ENCODE measurements around the gene RNU6-7.
A peak's percentile ranks its signal among the peaks of the same experiment; 100 is the strongest.

The RNU6-7 gene

DNA sequence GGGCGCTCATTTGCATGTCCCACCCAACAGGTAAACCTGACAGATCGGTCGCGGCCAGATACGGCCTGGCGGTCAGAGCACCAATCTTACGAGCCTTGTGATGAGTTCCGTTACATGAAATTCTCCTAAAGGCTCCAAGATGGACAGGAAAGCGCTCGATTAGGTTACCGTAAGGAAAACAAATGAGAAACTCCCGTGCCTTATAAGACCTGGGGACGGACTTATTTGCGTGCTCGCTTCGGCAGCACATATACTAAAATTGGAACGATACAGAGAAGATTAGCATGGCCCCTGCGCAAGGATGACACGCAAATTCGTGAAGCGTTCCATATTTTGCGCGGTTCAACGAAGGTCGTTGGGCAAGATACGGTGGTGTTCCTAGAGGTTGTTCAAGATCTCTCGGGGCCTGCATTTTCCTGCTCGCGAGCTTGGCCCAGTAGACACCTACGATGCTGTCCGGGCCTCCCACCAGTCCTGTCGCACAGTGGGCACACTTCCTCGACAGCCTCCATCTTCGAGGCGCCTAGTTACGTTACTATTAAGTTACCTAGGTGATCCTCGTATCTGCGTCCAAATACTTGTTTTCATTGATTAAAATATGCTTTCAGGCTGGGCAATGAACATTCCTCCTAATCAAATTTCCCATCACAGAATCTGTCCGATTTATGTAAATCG lies at the start of gene RNU6-7:
RNU6-7 (plus strand) TSS at position 230 of the 675 bp plus-strand sequence.
- DNase-seq (ENCODE audit: low read depth in 2 of 3, low spot score in 1 of 3): peak in 1 of 3 donors; percentile 5

- no peak for DNase-seq (ENCODE audit: low read depth in 2 of 3, low spot score in 1 of 3)
These were observed 35.8 kb upstream of the RNU6-7 start for GRCh38 chr14:32166029-32166428.

DNA sequence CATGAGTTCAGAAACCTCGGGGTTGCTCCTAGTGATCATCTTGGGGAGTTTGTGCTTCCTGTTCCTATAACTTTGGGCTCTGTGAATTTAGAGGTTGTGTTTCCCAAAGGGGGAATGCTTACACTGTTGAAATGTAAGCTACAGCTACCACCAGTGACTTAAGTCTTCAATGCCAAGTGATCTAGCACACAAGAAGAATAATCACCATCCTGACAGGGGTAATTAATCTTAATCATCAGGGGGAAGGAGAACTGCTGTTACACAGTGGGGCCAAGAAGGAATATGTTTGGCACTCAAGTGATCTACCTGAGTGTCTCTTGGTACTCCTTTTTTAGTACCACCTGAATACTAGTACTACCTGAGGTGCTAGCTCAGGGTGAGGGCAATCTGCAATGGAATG lies 34.9 kb upstream of the RNU6-7 start:
- DNase-seq (ENCODE audit: low read depth in 2 of 3, low spot score in 1 of 3): no peak

DNA sequence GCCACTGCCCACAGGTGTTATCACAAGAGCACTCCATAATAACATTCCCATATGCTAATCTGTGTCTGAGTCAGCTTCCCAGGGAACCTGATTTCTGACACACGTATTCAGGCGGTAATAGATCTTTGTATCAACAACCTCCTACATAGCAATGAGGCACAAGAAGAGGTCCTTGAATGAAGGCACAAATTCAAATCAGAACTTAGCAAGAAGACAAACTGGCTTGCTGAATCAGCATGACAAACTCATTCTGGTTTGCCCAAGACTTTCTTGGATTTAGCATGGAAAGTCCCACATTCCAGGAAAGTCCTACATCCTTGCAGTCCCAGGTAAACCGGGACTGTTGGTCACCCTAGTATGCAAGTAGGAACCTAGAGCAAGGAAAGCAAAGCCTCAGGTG lies 33.9 kb upstream of the RNU6-7 start:
- no peak for DNase-seq (ENCODE audit: low read depth in 2 of 3, low spot score in 1 of 3)

DNA sequence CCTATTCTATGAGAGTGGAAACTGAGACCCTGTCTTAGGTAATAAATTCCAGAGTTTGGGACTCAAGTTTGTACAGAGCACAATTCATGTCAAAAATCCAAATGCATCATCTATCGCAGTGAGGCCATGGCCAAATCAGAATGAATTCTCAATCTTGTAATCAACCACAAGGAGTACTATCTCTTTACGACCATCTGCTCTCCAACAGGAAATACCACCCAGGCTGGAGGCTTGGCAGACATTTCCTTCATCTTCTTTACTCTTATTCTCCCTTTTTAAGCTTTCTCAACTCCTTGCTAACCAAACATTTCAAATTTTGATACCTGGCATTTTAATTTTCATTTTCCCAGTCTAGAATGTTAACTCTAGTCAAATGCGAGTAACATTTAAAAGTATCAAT lies 32.7 kb upstream of the RNU6-7 start:
- DNase-seq (ENCODE audit: low read depth in 2 of 3, low spot score in 1 of 3): no peak

DNA sequence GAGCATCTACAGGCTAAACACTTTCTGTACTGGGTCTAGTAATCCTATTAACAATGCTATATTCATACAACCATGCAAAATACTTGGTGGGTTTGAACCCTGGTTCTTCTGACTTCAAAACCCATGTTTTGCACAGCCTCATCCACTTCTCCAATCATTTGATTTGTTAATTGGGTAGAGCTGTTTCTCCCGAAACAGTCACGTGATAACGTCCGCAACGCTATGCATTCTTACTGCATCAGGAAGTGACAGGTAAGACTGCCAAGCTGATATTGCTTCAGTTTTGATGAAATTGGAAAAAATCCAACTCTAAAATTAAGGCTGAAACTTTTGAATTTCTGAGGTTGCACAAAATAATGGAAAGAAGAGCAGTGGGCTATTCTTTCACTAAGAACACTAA lies 30.4 kb upstream of the RNU6-7 start:
- no peak for DNase-seq (ENCODE audit: low read depth in 2 of 3, low spot score in 1 of 3)

GRCh38 chr14:32183151-32184058 lies 18.4 kb upstream of the RNU6-7 start:
- no peak for DNase-seq (ENCODE audit: low read depth in 2 of 3, low spot score in 1 of 3)

GRCh38 chr14:32185097-32185496 lies 16.7 kb upstream of the RNU6-7 start:
- DNase-seq (ENCODE audit: low read depth in 2 of 3, low spot score in 1 of 3): no peak

DNA sequence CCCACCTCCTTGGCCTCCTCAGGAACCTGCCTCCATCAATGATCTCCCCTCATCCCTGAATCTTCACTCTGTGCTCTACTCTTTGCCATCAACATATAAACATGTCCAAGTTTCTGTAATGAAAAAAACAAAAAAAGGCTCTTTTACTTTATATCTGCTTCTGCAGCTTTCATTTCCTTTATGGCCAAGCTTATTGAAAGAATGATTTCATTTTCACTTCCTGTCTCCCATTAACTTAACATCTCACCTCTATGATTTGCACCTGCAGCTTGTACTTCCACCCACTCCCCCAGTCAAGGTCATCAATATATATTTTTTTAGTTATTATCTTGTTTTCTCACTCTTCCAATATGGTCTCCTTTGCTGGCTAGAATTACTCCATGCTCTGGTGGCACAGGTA lies 15.6 kb upstream of the RNU6-7 start:
- no peak for DNase-seq (ENCODE audit: low read depth in 2 of 3, low spot score in 1 of 3)

DNA sequence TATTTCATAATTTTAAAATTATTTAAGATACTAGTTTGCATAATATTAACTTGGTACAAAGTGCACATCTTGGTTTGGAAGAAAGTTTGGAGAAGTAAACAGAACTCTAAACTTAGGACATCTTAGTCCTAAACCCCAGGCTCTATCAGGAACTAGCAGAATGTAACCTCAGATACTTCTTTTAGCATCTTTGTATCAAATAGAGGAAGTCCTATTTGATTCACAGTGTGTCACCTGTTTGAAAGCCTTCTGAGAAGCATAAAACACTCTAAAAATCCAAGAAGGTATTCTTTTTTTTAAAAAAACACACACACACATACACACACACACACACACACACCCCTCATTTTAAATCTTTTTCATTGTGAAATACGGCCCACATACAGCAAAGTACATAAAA lies 12.0 kb upstream of the RNU6-7 start:
- DNase-seq (ENCODE audit: low read depth in 2 of 3, low spot score in 1 of 3): no peak

GRCh38 chr14:32190673-32191072 lies 11.2 kb upstream of the RNU6-7 start:
- no peak for DNase-seq (ENCODE audit: low read depth in 2 of 3, low spot score in 1 of 3)

GRCh38 chr14:32192712-32193373 lies 9.0 kb upstream of the RNU6-7 start:
- peak in 1 of 3 donors; percentile 12 for DNase-seq (ENCODE audit: low read depth in 2 of 3, low spot score in 1 of 3)

DNA sequence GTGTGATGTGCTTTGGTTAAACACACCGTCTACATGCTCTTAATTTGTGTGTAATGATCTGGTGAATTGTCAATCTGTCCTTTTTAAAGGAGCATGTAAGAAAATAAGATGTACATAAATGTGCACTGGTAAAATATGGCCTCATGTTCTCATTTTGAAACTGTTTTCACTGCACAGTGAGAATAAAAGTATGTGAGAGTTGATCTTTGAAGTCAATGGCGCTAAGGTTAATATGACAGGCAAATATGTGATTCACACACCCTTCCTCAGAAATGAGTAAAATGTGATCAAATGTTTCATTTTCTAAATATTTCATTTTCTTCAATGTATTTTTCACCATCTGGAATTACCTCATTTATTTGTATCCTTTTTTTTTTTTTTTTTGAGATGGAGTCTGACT lies 8.3 kb upstream of the RNU6-7 start:
- DNase-seq (ENCODE audit: low read depth in 2 of 3, low spot score in 1 of 3): no peak

- no peak for DNase-seq (ENCODE audit: low read depth in 2 of 3, low spot score in 1 of 3)
These were observed 6.2 kb upstream of the RNU6-7 start for GRCh38 chr14:32195636-32196035.

GRCh38 chr14:32197919-32198318 lies 3.9 kb upstream of the RNU6-7 start:
- peak in 1 of 3 donors; percentile 6 for DNase-seq (ENCODE audit: low read depth in 2 of 3, low spot score in 1 of 3)

DNA sequence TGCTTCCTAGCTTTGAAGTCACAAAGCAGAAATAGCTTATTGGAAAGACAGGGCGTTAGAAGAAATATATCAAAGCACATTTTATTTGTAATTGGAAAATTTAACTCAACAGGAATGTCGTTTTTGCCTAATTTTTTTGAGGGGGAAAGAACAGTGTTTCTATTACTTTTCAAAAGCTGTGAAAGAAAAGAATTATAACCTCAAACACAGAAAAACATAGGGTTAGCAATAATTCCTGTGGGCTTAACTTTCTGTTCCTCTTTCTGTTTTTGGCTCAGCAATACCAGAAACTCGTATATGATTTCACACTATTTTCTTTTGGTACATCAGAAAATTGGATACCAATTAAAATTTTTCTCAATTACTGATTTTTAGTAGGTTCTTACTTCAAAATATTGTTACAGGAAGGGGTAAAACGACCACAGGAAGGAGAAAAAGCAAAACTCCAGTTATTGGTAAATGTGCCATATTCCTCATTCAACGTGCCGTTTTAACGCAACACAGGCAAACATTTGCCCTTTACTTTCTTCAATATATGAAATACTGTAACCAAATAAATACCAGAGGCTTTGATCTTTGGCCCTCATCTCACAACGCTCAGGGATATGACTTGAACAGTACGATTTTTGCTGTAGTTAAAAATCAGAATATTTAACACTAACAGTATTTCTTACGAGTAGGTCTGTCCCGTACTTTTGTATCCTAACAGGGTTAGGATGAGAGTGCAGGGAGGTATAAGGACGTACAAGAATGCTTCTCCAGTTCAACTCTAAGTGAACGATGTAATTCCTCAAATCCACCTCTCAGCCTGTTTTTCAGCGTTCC lies 1.3 kb upstream of the RNU6-7 start:
- no peak for DNase-seq (ENCODE audit: low read depth in 2 of 3, low spot score in 1 of 3)

GRCh38 chr14:32201193-32201815 lies 541 bp upstream of the RNU6-7 start:
- peak; percentile 62 to 74 (median 62) for DNase-seq (ENCODE audit: low read depth in 2 of 3, low spot score in 1 of 3)

GRCh38 chr14:32202491-32202997 lies 699 bp downstream of the RNU6-7 start:
- no peak for DNase-seq (ENCODE audit: low read depth in 2 of 3, low spot score in 1 of 3)

GRCh38 chr14:32202998-32203882 lies 1.4 kb downstream of the RNU6-7 start, which contains the start of gene RNU6-8:
RNU6-8 (minus strand) TSS chr14:32203269.
- peak; percentile 69 to 81 (median 80) for DNase-seq (ENCODE audit: low read depth in 2 of 3, low spot score in 1 of 3)

Measured in stimulated activated CD4-positive, alpha-beta T cell treated with anti-CD3 and anti-CD28 coated beads, Interleukin-12 subunit alpha, Interleukin-12 subunit beta, amount 100 ng/mL, for 48 hours (primary cell).